HL-60 (cell line): ENCODE data around the gene ATP2B3.

ENCODE experiments used
- GABPA ChIP-seq: IDR thresholded peaks from 2 replicates; pipeline ENCODE4 v1.6.1; 2012; ENCODE audit warnings: low read depth
- POLR2AphosphoS5 ChIP-seq: IDR thresholded peaks from 2 replicates; pipeline ENCODE4 v1.6.1; 2012; ENCODE audit warnings: low read depth
- SPI1 ChIP-seq: IDR thresholded peaks from 2 replicates; pipeline ENCODE4 v1.6.1; 2012; ENCODE audit warnings: low read depth, mild to moderate bottlenecking, borderline replicate concordance
- TF ChIP-seq, protein P1 (sequence below): IDR thresholded peaks from one replicate; pipeline ENCODE4 v1.5.1; 2011; ENCODE audit warnings: low read length, control low read depth, inconsistent platforms; ENCODE audit not compliant: insufficient read depth
- TF ChIP-seq, protein P2 (sequence below): IDR thresholded peaks from 2 replicates; pipeline ENCODE4 v1.6.1; 2012; ENCODE audit warnings: low read depth; ENCODE audit not compliant: insufficient replicate concordance

DNA sequence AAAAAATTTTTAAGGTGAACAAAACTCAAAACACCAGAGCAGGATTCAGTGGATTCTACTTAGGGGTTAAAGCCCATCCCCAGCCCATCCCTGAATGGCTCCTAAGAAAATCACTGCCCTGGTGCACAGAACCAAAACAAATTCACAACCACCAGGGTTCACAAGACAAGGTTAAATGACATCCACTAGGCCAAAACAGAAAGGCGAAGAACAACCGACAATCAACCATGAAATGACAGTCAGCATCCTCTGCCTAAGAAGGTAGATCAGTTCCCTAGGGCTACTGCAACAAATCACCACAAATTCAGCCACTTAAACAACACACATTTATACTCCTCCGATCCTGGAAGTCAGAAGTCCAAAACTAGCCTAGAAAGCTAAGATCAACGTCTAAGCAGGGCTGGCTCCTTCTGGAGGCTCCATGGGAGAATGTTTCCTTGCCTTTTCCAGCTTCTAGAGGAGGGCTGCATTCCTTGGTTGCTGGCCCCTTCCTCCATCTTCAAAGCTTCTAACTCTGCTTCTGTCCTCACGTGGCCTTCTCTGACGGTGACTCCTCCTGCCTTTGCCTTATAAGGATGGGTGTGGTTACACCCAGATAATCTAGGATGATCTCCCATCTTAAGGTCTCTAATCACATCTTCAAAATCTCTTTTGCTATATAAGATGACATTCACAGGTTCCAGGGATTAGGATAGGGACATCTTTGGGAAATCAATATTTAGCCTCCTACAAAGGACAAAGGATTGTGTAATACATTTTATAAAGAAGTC, 79.7 kb downstream of the ATP2B3 start:
- TF ChIP-seq, protein P1, sequence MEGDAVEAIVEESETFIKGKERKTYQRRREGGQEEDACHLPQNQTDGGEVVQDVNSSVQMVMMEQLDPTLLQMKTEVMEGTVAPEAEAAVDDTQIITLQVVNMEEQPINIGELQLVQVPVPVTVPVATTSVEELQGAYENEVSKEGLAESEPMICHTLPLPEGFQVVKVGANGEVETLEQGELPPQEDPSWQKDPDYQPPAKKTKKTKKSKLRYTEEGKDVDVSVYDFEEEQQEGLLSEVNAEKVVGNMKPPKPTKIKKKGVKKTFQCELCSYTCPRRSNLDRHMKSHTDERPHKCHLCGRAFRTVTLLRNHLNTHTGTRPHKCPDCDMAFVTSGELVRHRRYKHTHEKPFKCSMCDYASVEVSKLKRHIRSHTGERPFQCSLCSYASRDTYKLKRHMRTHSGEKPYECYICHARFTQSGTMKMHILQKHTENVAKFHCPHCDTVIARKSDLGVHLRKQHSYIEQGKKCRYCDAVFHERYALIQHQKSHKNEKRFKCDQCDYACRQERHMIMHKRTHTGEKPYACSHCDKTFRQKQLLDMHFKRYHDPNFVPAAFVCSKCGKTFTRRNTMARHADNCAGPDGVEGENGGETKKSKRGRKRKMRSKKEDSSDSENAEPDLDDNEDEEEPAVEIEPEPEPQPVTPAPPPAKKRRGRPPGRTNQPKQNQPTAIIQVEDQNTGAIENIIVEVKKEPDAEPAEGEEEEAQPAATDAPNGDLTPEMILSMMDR, result no peak
- TF ChIP-seq POLR2AphosphoS5 (no peak), GABPA (no peak), SPI1 (no peak)
- TF ChIP-seq, protein P2, sequence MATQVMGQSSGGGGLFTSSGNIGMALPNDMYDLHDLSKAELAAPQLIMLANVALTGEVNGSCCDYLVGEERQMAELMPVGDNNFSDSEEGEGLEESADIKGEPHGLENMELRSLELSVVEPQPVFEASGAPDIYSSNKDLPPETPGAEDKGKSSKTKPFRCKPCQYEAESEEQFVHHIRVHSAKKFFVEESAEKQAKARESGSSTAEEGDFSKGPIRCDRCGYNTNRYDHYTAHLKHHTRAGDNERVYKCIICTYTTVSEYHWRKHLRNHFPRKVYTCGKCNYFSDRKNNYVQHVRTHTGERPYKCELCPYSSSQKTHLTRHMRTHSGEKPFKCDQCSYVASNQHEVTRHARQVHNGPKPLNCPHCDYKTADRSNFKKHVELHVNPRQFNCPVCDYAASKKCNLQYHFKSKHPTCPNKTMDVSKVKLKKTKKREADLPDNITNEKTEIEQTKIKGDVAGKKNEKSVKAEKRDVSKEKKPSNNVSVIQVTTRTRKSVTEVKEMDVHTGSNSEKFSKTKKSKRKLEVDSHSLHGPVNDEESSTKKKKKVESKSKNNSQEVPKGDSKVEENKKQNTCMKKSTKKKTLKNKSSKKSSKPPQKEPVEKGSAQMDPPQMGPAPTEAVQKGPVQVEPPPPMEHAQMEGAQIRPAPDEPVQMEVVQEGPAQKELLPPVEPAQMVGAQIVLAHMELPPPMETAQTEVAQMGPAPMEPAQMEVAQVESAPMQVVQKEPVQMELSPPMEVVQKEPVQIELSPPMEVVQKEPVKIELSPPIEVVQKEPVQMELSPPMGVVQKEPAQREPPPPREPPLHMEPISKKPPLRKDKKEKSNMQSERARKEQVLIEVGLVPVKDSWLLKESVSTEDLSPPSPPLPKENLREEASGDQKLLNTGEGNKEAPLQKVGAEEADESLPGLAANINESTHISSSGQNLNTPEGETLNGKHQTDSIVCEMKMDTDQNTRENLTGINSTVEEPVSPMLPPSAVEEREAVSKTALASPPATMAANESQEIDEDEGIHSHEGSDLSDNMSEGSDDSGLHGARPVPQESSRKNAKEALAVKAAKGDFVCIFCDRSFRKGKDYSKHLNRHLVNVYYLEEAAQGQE, result no peak
